Urinary bladder (tissue), 4 donors: ENCODE data around the gene SPRR2B. TPM values are rescaled to one million over a fixed set of nuclear protein-coding genes. Genes with fewer than 3 reads are reported as not detected.
"Not testable (repeated sequence)": the region's sequence is repeated elsewhere in the genome, so short reads cannot be mapped to it uniquely, and the experiment has no call there.

ENCODE experiments used
- DNase-seq: peaks from one replicate; pipeline ENCODE4 v3.0.0-alpha.2; 2015; ENCODE audit errors: extremely low spot score
- H3K27ac ChIP-seq: one replicate; pipeline ENCODE4 v1.5.1; 2013; ENCODE audit warnings: low read depth, mild to moderate bottlenecking, moderate library complexity
- H3K36me3 ChIP-seq: one replicate; pipeline ENCODE4 v1.6.1; 2013; ENCODE audit warnings: mild to moderate bottlenecking, moderate library complexity; ENCODE audit not compliant: insufficient read depth
- H3K4me1 ChIP-seq: one replicate; pipeline ENCODE4 v1.6.1; 2013; ENCODE audit warnings: mild to moderate bottlenecking, moderate library complexity; ENCODE audit not compliant: insufficient read depth
- H3K4me3 ChIP-seq: one replicate; pipeline ENCODE4 v1.5.1; 2013; ENCODE audit warnings: low read depth, low read length
- WGBS: extraction: QIAGEN DNeasy Blood & Tissue Kit; methylation state at CpG from one replicate; pipeline ENCODE4 v1.1.7; 2013; 5-methylcytosine and 5-hydroxymethylcytosine counted together
- polyA plus RNA-seq: library from polyadenylated mRNA; stranded (reverse); fragments of 200-250 nt; gene quantifications from one replicate; pipeline ENCODE4 v1.2.3, GENCODE V29; 2013
- total RNA-seq: library from RNA; depleted of rRNA; stranded (reverse); fragments of >200 nt; gene quantifications from one replicate; pipeline ENCODE4 v1.2.3, GENCODE V29; 2014
- donor health status: healthy with polysubstance abuse.
- donor health status: healthy.

Gene SPRR2B
- total RNA-seq = not detected
- polyA plus RNA-seq = not detected

- Histone ChIP-seq H3K36me3 (no peaks in the 10 kb centered on the region), H3K4me1 (no peaks in the 10 kb centered on the region), H3K4me3 (no peak within 1 kb of the TSS), H3K27ac (no peak within 1 kb of the TSS)
- DNase-seq = no peak
- WGBS = 90% methylated on average over 2 of the region's 2 CpGs
These were observed at the start of gene SPRR2B for GRCh38 chr1:153071511-153071910. Gene SPRR2B (minus strand): TSS chr1:153071611. CDS start chr1:153070839, 772 bp downstream.

GRCh38 chr1:153120945-153121344, 49.5 kb upstream of the SPRR2B start:
- no peak overlapping the region for H3K4me3 ChIP-seq
- H3K27ac ChIP-seq = no peak overlapping the region
- DNase-seq = no peak
- H3K4me1 ChIP-seq = no peaks in the 10 kb centered on the region
- no peaks in the 10 kb centered on the region for H3K36me3 ChIP-seq

GRCh38 chr1:153119491-153119971, 48.1 kb upstream of the SPRR2B start:
- no peak overlapping the region for H3K27ac ChIP-seq
- H3K4me3 ChIP-seq = no peak overlapping the region
- no peaks in the 10 kb centered on the region for H3K36me3 ChIP-seq
- H3K4me1 ChIP-seq = no peaks in the 10 kb centered on the region
- 24% methylated on average over 3 of the region's 3 CpGs for WGBS
- no peak for DNase-seq

DNA sequence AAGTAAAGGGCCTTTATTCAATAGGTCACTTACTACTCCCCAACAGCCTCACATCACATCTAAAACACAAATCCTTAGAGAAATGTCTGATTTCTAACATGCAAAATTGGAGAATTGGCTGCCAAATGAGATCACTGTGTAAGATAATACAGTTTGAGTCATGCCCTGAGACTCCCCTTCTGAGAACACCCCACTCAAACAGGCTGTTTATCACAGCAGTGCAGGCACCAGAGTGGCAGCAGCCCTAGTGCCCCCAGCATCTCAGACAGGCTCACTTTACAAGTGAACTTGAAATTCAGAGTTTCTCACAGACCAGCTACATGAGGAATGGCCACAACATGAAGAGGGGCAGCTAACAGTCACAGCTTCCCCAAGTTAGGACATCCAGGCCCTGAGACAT, 43.9 kb upstream of the SPRR2B start:
- not testable (repeated sequence) for H3K4me3 ChIP-seq, H3K36me3 ChIP-seq, H3K27ac ChIP-seq, H3K4me1 ChIP-seq, DNase-seq

DNA sequence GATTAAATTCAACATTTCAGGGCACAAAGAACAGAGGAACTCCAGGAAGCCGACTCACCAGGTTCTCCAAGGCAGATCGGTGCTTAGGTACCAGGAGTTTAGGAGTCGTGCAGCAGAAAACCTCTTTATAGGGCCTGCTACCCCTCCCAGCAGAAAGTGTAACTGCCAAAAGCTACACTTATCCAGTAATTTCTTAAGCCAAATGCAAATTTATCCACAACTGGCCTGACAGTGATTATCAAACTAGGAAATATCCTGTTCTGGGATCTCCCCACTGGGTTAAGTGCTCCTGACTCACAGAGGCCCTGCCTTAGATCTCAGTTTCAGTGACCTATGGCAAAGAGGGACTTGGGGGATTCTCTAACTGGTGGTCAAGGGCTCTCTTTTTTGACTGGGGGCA, 42.0 kb upstream of the SPRR2B start, which contains the start of gene SPRR2F:
Gene SPRR2F, minus strand, starts transcription at position 101 of the 400 bp plus-strand sequence. CDS start 783 bp downstream, outside the sequence.
- whole genome bisulfite sequencing = 82% methylated on average over 3 of the region's 3 CpGs

DNA sequence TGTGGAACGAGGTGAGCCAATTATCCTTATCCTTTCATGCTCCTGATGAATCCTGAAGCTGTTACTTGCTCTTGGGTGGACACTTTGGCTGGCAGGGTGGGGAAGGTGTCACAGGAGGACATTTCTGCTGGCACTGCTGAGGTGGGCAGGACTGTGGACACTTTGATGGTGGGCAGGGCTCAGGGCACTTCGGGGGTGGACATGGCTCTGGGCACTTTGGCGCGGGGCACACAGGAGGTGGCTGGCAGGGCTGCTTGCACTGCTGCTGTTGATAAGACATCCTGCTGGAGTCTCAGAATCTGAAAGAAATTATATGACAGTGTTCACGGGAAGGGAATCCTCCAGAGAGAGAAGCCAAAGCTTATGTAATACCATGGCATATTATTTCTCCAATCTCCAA, 41.0 kb upstream of the SPRR2B start:
- not testable (repeated sequence) for H3K27ac ChIP-seq, H3K36me3 ChIP-seq, H3K4me1 ChIP-seq, H3K4me3 ChIP-seq, DNase-seq
- WGBS = 77% methylated on average over 5 of the region's 5 CpGs

More for the DNA sequence above, 42.0 kb upstream of the SPRR2B start, which contains the start of gene SPRR2F:
- Histone ChIP-seq H3K4me1 (no peaks in the 10 kb centered on the region), H3K27ac (no peak within 1 kb of the TSS), H3K4me3 (no peak within 1 kb of the TSS), H3K36me3 (no peaks in the 10 kb centered on the region)
- DNase-seq = no peak

DNA sequence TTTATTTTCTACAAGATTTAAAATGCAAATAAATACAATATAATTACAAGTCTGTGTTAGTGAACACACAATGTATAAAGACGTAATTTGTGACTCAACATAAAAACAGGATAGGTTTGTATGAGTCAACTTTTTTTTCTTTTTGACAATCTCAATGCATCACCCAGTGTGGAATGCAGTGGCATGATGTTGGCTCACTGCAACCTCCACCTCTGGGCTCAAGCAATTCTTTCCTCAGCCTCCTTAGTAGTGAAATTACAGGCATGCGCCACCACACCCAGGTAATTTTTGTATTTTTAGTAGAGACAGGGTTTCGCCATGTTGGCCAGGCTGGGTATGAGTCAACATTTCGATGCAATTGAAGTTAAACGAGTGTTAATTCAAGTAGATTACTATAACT, 28.8 kb upstream of the SPRR2B start:
- no peaks in the 10 kb centered on the region for H3K4me1 ChIP-seq
- H3K4me3 ChIP-seq = no peak overlapping the region
- H3K36me3 ChIP-seq = no peaks in the 10 kb centered on the region
- 85% methylated on average over 5 of the region's 5 CpGs for WGBS
- H3K27ac ChIP-seq = no peak overlapping the region
- DNase-seq = no peak

- WGBS = 88% methylated on average over 9 of the region's 9 CpGs
- DNase-seq = no peak
- H3K36me3 ChIP-seq = no peaks in the 10 kb centered on the region
- no peak overlapping the region for H3K4me3 ChIP-seq
- H3K27ac ChIP-seq = no peak overlapping the region
- H3K4me1 ChIP-seq = no peaks in the 10 kb centered on the region
These were observed 28.1 kb upstream of the SPRR2B start for GRCh38 chr1:153099461-153100045.

- H3K36me3 ChIP-seq = no peaks in the 10 kb centered on the region
- H3K4me1 ChIP-seq = no peaks in the 10 kb centered on the region
- H3K27ac ChIP-seq = no peak overlapping the region
- H3K4me3 ChIP-seq = no peak overlapping the region
- no peak for DNase-seq
These were observed 24.4 kb upstream of the SPRR2B start for GRCh38 chr1:153095764-153096163.

- Histone ChIP-seq H3K4me3 (no peak within 1 kb of the TSS), H3K36me3 (no peaks in the 10 kb centered on the region), H3K4me1 (no peaks in the 10 kb centered on the region), H3K27ac (no peak within 1 kb of the TSS)
- DNase-seq = no peak
These were observed 23.0 kb upstream of the SPRR2B start, which contains the start of gene SPRR2E for GRCh38 chr1:153094426-153094825. Gene SPRR2E (minus strand): TSS chr1:153094526. CDS start chr1:153093751, 775 bp downstream.

- no peak overlapping the region for H3K4me3 ChIP-seq
- whole genome bisulfite sequencing = 74% methylated on average over 1 of the region's 1 CpG
- H3K27ac ChIP-seq = no peak overlapping the region
- no peaks in the 10 kb centered on the region for H3K4me1 ChIP-seq
- H3K36me3 ChIP-seq = no peaks in the 10 kb centered on the region
- no peak for DNase-seq
These were observed 16.2 kb upstream of the SPRR2B start for GRCh38 chr1:153087652-153088051.

DNA sequence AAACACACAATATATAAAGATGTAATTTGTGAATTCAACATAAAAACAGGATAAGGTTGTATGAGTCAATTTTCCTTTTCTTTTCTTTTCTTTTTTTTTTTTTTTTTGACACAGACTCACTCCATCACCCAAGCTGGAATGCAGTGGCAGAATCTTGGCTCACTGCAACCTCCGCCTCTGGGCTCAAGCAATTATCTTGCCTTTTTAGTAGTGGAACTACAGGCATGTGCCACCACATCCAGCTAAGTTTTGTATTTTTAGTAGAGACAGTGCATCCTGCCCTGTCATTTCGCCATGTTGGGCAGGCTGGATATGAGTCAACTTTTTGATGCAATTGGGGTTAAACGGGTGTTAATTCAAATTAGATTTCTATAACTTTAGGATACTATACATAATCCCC, 10.3 kb upstream of the SPRR2B start:
- Histone ChIP-seq H3K4me3 (no peak overlapping the region), H3K4me1 (no peaks in the 10 kb centered on the region), H3K27ac (no peak overlapping the region), H3K36me3 (no peaks in the 10 kb centered on the region)
- 82% methylated on average over 3 of the region's 3 CpGs for WGBS
- no peak for DNase-seq

- Histone ChIP-seq H3K4me1 (no peaks in the 10 kb centered on the region), H3K27ac (no peak overlapping the region), H3K4me3 (no peak overlapping the region), H3K36me3 (no peaks in the 10 kb centered on the region)
- no peak for DNase-seq
- 69% methylated on average over 5 of the region's 5 CpGs for WGBS
These were observed 1.7 kb upstream of the SPRR2B start for GRCh38 chr1:153072806-153073726.

DNA sequence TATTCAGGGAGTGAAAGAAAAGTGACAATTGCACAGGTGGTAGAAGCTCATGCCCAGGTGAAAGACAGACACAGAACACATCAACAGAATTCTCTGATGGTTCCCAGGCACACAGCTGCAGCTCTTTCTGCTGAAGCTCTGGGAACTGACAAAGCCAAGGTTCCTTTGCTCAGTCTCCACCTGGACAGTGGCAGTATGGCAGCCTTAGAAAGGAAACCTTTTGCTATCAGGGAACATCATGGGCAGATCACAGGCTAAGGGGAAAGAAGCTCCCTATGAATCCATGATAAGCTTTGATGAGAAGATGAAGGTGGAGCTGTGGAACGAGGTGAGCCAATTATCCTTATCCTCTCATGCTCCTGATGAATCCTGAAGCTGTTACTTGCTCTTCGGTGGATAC, 1.2 kb downstream of the SPRR2B start:
- WGBS = 68% methylated on average over 2 of the region's 2 CpGs

More for the DNA sequence above, 1.2 kb downstream of the SPRR2B start:
- Histone ChIP-seq H3K36me3 (no peaks in the 10 kb centered on the region), H3K4me3 (no peak overlapping the region), H3K4me1 (no peaks in the 10 kb centered on the region), H3K27ac (no peak overlapping the region)
- no peak for DNase-seq
